ENCODE measurements around the gene HOXA3. TPM values are rescaled to one million over a fixed set of nuclear protein-coding genes. Genes with fewer than 3 reads are reported as not detected.

Gene HOXA3
- total and polyA plus RNA-seq, 2 of the 8 experiments (the other 6 are each of a cell fraction or from before 2014, with no cell fraction given): not detected

GRCh38 chr7:27117887-27118491 is 34.4 kb downstream of the HOXA3 start:
- peaks cover 25 to 34% of the 10 kb centered on the region in 2 experiments for H4K20me1 ChIP-seq (replicated peaks in 1 of 2; ENCODE audit: control insufficient read depth in 1 of 2, insufficient read depth in 2 of 2, low read length in 2 of 2)
- H3K79me1 ChIP-seq (ENCODE audit: low read depth, low read length): no peaks in the 10 kb centered on the region
- no peak overlapping the region for H2BK5ac ChIP-seq (ENCODE audit: low read depth, low read length)
- DNase-seq (ENCODE audit: low read depth in 1 of 2, low spot score in 2 of 2) (peak in 1 of 2 experiments; percentile 47), FAIRE-seq (no peak)
- no peak overlapping the region for H3K9ac ChIP-seq (replicated peaks in 1 of 4; ENCODE audit: extremely low read depth in 1 of 4, low read depth in 3 of 4, low read length in 3 of 4)
- H3K4me3 ChIP-seq (ENCODE audit: extremely low read depth in 1 of 4, insufficient read depth in 2 of 4, low read depth in 3 of 4, low read length in 4 of 4): no peak overlapping the region
- H3K79me2 ChIP-seq (ENCODE audit: control insufficient read depth in 1 of 2, insufficient read depth in 2 of 2, low read length in 2 of 2): no peaks in the 10 kb centered on the region
- no peak overlapping the region for H2BK120ac ChIP-seq (replicated peaks; ENCODE audit: low read depth, low read length)
- H3K27ac ChIP-seq (ENCODE audit: low read depth, low read length): no peak overlapping the region
- H3K18ac ChIP-seq (ENCODE audit: extremely low read depth, low read length): no peak overlapping the region
- no peak overlapping the region for H3K14ac ChIP-seq (ENCODE audit: insufficient read length)
- no peak overlapping the region for H3K4ac ChIP-seq (replicated peaks; ENCODE audit: insufficient read length, low read depth, low read length)
- 15% methylated on average over 18 of the region's 19 CpGs; no CpG with 5 or more reads in 1 of the 2 experiments for WGBS, 2 experiments (ENCODE audit: extremely low coverage in 1 of 2, insufficient coverage in 1 of 2, insufficient read length in 1 of 2, insufficient replicate concordance in 2 of 2, low coverage in 1 of 2, low lambda C conversion rate in 2 of 2, missing lambda C conversion rate in 1 of 2)
- no peak overlapping the region for H2BK20ac ChIP-seq (ENCODE audit: low read length)
- ChIA-PET CTCF (ENCODE audit: partially characterized antibody) (interaction anchor here (0.8 to 4.8 kb wide), 6 partner anchors 9 to 340 kb away, joined by 3 to 33 read pairs (median 3); partner anchors contain the start of gene HOXA5), POLR2A (ENCODE audit: partially characterized antibody) (interaction anchor here (1.3 kb wide), 1 partner anchor 12 kb away, joined by 5 read pairs; no protein-coding TSS in a partner anchor)
- no peak overlapping the region for H2AFZ ChIP-seq (ENCODE audit: low read length)
- 0 out of 2 replicates have a peak overlapping the region, but pooled peaks have one; percentile 27 for H2BK12ac ChIP-seq (ENCODE audit: low read depth, low read length)
- H3K9me3 ChIP-seq (ENCODE audit: insufficient read depth in 2 of 2, low read depth in 1 of 2, low read length in 1 of 2): no peaks in the 10 kb centered on the region
- peaks cover 0 to 6% (median 1%) of the 10 kb centered on the region in 4 experiments; a peak in 4 of 7 replicates for H3K4me1 ChIP-seq (replicated peaks in 1 of 4; ENCODE audit: control insufficient read depth in 3 of 4, insufficient read depth in 4 of 4, low read length in 3 of 4)
- H3K27me3 ChIP-seq (replicated peaks in 1 of 4; ENCODE audit: control insufficient read depth in 3 of 4, extremely low read depth in 1 of 4, insufficient read depth in 3 of 4, low read length in 3 of 4): peaks cover 97 to 99% (median 98%) of the 10 kb centered on the region in 4 experiments
- H3K4me2 ChIP-seq (ENCODE audit: insufficient read depth in 1 of 2, low read depth in 2 of 2, low read length in 2 of 2): peak overlapping the region in 1 of 2 experiments; percentile 20; a peak in 1 of 4 replicates
- H3K56ac ChIP-seq (replicated peaks; ENCODE audit: insufficient read length, low read depth, low read length): no peak overlapping the region
- no peaks in the 10 kb centered on the region; a peak in 1 of 8 replicates for H3K36me3 ChIP-seq (ENCODE audit: control insufficient read depth in 2 of 4, insufficient read depth in 4 of 4, low read length in 3 of 4)
- H4K8ac ChIP-seq (ENCODE audit: extremely low read depth, insufficient read depth, low read length): no peak overlapping the region
- no peak overlapping the region for H4K91ac ChIP-seq (replicated peaks; ENCODE audit: insufficient read length, low read length)
- H3K23ac ChIP-seq (ENCODE audit: insufficient read length): no peak overlapping the region
- H3K23me2 ChIP-seq (ENCODE audit: low read depth, low read length): no peaks in the 10 kb centered on the region; the same call in 1 of the 2 replicates
- H4K5ac ChIP-seq (ENCODE audit: insufficient read length, low read depth, low read length): no peak overlapping the region
- 0 out of 2 replicates have a peak overlapping the region, but pooled peaks have one; percentile 16 for H2AK5ac ChIP-seq (ENCODE audit: low read depth, low read length)
- no peak overlapping the region for H2BK15ac ChIP-seq (ENCODE audit: low read length)
- TF ChIP-seq SUZ12 (IDR thresholded peaks at IDR 0.05; ENCODE audit: low read length) (peak; percentile 73), SIN3A (conservative IDR thresholded peaks at IDR 0.05 in 1 of 2, IDR thresholded peaks at IDR 0.05 in 1 of 2; ENCODE audit: low read depth in 1 of 2, low read length in 2 of 2) (no peak), POLR2AphosphoS5 (IDR thresholded peaks at IDR 0.05; ENCODE audit: low read depth, low read length) (no peak), TAF7 (optimal IDR thresholded peaks at IDR 0.05; ENCODE audit: borderline replicate concordance, low read depth, low read length) (no peak), PHF8 (conservative IDR thresholded peaks at IDR 0.05; ENCODE audit: low read depth, low read length) (no peak), SIRT6 (IDR thresholded peaks at IDR 0.05; ENCODE audit: low read length) (no peak), CTBP2 (IDR thresholded peaks at IDR 0.05; ENCODE audit: borderline replicate concordance, insufficient read depth, insufficient read length, low read length) (peak; percentile 71), EZH2 (IDR thresholded peaks at IDR 0.05; ENCODE audit: low read depth, low read length, severe bottlenecking) (peak; percentile 66), RFX5 (IDR thresholded peaks at IDR 0.05; ENCODE audit: borderline replicate concordance, low read depth, low read length) (no peak), NRF1 (IDR thresholded peaks at IDR 0.05; ENCODE audit: low read depth, low read length) (no peak), E2F6 (IDR thresholded peaks at IDR 0.05) (no peak)
